Stimulated activated CD8-positive, alpha-beta memory T cell treated with anti-CD3 and anti-CD28 coated beads, Interleukin-12 subunit alpha, Interleukin-12 subunit beta, amount 100 ng/mL, for 4 hours (primary cell): ENCODE data around the gene EFNB2.

ENCODE experiments used
- DNase-seq: peaks from one replicate; pipeline ENCODE4 v3.0.0-alpha.2; 2020; ENCODE audit warnings: low read depth

Gene EFNB2

DNA sequence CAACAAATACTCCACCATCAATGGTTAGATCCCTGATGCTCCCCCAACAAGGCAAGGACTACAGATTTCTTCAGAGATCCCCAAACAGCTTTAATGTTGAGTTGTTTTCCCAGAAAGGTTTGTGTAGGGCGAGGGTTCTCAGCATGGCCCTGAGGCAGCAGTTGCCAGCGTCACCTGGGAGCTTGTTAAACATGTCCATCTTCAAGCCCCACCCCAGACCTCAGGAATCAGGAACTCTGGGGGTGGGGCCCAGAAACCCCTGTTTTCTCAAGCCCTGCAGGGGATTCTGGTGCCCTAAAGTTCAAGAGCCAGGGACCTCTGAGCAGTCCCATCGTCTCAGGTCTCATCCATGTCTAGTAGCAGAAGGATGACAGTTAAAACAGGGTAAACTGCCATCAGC, 9.6 kb downstream of the EFNB2 start:
- DNase-seq = no peak

DNA sequence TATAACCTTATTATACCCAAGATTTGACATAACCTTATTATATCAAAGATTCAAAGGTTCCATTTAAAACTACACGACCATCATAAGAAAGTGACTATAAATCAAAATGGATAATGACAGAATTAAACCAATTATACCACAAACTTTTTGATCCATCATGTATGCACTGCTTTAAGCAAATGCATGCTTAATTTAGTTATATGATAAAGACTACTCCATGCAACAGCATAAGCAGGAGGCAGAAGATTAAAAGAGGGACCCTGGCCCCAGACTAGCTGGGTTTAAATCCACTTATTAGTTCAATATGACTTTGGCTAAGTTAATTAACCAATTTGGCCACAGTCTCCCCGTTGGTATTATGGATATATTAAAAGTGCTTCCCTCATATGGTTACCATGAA, 11.4 kb downstream of the EFNB2 start:
- no peak for DNase-seq

DNA sequence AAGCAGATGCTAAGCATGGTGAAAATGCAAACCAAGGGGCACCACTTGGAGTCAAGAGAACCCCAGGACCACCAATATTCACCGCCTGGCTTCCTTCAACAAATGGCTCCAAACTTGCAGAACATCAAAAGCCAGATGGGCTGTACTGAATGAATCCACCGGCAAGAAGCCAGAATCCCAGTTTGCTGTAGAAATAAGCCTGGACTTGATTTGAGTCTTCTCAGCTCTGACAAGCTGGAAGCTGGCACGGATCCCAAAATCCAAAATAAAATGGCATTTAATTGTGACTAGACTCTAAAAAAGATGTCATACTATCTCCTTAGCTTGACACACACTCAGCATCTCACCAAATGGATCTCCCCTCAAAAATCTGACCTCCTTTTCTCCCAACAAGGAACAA, 11.9 kb downstream of the EFNB2 start:
- no peak for DNase-seq

DNA sequence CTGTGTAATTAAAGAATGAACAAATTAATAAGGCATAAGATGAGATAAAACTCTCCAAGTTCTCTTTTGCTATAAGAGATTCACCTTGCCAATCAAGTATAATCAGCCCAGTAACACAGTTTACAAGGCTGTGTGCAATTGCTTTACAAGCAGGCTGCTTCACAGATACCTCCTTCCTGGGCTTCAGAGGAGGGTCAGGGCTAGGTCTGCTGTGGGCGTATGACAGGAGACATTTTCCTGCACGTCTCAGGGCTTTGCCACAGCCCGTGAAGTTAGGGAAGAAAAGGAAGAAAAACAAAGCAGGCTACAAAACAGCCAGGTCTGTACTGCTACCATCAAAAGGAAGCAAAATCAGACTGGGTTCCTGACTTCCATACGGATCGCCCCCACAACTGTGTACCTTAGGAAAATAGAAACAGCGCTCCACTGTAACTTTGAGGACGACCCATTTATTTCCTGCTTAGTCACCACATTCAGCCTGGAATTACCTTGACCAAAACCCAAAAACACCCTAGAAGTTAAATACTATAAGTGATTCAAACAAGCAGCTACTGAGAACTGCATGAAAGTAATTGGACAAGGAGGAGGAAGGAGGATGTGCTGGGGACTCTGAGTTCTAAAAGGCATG, 12.4 kb downstream of the EFNB2 start:
- no peak for DNase-seq

DNA sequence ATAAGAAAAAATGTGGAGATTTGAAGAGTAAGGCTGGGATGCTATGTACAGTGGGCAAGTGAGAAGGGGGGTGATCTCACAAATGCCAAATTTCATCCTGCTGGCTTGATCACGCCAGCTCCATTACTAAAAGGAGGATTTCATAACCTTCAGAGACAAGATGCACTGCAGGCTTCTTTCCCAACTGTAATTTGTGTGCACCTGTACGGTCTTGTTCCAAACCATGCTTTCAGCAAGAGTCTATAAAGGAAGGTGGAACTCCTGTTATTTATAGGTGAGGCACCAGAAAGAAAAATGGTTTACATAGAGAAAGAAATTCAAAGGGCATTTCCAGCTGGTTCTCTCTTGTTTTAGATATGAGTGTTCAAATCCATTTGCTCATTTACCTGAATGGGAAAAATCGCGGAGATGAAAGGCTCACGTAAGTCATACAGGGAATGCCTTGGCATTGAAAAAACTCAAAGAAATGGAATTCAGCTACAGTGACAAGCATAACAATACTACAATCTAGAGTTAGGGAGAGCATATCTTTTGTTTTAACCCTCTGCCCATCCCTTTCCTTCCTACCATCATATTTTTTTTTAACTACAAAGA, 13.3 kb downstream of the EFNB2 start:
- no peak for DNase-seq

DNA sequence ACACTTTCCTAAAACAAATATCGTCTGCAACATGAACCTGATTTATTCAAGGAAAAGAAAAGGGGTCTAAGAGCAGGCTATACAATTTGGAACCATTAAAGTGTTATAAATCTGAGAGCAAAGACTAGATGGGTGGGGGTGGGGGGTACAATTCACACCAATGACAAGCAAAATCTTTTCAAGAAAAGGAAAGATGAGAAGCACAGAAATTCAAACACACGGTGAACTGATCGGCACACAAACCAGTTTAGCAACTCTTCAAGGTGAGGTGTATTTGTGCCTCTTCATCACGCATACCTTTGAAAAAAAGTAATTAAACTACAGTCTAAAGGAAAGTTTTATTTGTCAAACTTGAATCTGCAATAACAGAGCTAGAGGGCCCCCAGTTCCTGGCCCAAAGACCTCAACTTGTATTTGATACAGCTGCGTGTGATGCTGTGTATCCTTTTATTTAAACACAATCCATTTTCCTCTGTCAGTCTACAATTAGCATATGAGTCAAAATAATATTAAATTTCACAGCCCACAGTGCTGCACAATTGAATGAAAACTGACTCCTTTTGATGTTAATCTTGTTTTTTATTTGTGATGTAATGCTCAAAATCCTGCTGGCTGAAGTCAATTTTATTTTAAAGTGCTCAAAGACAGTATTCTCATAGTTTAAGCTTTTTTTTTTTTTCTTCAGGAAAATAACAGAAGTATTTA, 14.2 kb downstream of the EFNB2 start:
- no peak for DNase-seq

DNA sequence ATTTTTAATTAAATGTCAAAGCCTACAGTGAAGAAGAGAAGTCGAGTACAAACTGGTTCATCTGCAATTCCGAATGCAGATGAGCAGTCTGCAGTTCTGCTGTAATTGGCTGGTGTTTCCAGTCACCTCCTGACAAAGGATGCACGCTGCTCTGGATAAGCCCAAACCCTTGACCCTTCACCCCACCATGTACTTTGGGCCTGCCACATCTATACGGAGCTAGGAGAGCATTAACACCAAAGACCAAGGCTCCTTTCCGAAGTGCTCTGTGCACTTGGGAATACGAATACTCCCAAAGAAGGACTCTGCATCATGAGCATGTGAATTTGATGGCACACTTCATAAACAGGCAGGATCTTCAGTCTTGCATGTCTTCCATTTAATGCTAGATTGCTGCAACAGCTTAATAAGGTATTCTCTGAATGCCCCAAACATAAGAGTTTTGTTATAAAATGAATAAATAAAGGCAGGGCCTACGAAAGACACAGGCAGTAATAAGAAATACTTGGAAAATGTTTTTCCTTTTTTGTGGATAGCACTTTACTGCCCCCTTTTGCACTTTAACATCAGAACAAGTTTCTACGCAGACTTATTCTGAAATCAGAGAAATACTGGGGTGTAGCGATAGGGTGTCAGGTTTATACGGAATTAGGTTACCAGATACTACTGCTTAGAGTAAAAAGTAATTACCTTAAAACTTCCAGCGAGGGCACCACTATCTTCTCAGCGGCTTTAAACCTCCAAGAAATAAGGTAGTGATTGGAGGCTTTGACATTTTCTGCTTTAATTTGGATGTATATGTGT, 15.0 kb downstream of the EFNB2 start:
- no peak for DNase-seq

DNA sequence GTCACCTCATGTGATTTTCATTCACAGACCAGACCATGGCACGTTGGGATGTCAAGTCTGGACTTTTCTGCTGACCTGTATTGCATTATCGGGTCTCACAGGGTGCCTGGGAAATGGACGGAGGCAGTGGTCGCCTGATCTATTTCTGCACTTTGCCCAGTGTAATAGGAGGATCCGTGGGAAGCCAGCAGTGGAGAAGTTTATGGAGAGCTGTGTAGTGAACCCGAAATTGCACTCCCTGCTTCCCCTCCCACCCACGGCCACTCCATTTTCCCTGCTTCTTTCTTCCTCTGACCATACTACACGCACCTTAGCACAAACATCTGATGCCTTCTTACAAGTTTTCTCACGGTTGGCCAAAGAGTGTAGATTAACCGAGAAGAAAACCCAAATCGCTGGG, 16.9 kb downstream of the EFNB2 start:
- DNase-seq = no peak

DNA sequence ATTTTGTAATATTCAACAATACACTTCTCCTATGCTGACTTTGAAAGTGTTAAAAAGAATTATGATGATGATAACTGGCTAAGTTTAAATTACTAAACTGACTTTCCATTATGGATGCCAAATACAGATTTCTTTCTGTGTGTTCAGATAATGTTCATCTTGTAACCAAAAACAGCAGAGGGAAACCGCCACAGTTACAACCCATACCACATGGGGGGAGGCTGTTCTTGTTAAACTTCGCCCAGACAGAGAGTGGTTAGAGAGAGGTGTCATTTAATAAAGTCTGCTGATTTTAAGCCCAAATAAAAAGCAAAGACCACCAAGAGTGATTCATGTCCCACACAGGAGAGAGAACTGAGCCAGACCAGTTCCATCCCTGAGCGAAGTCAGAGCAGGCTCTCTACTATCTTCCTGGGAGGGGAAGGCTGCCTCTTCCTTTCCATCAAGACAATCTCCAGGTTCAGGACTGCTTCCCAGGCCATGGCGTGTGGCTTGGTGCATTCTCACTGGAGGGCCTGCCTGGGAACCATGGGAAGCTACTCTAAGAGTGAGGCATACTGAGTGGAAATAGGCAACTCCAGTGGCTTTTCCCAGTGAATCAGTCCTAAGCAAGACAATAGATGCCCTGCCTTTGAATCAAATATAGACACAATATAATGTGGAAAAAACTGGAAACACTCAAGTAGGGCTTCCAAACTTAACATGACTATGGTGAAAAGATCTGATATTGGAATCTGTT, 18.2 kb downstream of the EFNB2 start:
- DNase-seq = no peak

DNA sequence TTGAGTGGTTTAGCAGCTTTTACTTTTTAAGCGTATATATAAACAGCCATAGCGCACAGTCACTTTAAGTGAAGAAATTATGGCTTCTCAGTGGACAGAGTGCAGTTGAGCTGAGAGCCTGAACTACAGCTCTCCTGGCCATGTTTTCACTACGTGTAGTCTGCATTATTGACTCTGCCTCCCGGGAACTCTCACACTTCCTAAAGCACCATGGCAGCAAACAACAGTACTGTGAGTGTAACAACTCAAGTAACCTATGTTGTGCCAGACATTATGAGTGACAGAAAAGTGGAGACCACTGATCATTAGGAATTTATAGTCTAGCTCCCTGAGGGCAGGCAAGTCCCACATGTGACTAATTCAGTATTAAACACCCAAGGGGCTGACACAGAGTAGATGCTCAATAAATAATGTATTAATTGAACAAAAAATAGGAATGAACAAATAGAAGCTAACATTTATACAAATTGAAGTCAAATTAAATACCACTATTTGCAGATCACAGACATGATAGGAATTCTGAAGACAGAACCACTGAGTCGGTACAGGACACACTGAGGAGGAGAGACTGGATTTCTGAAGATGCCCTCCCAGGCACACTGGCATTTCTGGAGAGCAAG, 19.7 kb downstream of the EFNB2 start:
- no peak for DNase-seq

DNA sequence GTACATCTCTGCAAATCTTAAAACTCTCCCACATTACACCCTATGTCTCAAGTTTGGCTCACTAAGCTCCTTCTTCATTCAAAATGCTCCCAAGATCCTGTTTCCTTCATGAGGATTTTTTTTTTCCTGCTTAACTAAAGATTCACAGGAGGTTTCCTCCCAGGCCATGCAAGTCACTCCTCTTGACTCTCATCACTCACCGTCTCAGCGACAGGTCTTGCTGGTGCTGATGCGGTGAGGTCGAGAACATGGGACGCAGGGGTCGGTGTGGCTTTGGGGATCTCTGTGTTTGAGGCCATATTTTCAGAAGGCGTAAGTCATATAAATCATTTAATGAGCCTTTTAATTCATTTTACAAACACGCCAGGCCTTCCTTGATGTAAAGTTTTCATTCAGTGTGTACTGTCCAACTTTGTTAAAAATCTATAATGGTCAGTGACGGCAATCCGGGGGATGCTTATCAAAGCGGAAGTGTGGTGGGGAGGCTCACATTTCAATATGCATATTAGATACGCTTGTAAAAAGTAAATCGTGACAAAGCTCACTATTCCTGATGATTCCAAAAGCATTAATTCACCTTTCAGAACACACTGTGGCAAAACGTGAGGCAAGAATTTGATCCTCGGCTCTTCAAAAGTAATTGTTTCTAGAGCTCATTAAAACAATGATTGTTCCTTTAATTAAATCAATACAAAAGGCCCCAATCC, 20.4 kb downstream of the EFNB2 start:
- DNase-seq = no peak

DNA sequence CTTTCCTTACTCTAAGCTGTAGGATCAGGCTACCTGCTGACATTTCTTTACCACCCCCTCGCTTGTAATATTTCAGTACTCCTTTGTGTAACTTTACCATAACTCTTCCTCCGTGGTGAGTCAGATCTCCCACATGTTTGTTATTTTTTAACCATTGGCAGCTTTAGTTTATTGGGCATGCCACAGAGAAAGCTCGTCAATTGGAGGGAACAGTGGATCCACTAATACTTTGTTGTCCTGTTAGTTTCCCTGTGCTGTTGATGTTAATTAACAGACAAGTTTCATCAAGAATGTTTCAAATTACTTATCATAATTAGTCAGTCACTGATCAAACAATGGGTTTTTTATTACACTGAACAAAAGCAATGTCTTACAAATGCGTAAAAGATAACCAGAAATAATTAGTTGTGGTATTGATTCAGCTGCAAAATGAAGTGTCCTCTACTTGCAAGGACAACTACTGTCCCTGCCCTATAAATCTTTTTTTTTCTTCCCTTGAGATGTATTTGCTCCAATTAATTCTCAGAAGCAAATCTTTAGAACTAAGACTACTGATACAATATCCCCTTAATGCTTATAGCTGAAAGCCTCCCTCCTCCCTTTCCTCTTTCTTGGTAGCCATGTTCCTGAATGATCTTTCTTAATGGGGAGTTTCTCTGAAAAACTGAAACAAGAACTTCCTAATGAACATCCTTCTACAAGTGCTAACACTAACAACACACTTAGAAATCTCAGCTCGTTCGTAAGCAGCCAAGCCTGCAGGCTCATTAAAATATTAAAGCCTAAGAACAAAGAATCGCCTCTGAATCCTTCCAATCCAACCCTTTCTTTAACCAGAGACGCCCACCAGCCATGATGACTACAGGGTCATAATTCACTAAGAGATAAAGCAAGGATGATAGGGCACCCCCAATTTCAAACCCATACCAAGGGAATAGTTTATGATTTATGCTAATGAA, 22.2 kb downstream of the EFNB2 start:
- DNase-seq = no peak

DNA sequence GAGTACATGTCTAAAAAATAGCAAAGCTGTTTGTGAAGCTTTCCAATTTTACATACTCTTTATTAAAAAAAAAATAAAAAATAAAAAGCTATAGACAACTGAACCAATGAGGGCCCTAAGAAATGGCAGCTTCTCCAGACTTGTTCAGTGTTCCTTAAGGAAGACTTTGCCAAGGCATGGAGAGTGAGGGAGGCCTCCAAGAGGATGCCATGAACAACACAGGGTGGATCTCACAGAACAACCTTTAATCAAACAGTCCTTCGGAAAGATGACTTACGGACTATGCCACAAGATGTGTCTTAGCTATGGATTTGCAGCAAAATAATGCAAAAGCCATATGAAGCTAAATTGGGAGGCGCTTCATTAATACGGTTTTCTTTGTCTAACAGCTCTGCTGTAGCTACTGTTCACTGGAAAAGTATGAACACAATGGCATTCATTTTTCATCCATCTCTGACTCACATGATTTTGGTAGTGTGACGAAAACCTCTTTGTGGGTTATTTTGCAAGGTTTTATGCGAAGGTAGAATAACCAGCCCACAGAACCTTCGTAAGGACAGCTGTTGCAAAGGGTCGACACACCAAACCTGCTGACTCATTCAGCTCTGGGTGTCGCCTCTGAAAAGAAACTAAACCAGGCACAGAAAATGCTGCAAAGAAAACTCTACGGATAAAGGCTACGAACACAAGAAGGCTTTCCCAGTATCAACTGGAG, 27.7 kb downstream of the EFNB2 start:
- no peak for DNase-seq

DNA sequence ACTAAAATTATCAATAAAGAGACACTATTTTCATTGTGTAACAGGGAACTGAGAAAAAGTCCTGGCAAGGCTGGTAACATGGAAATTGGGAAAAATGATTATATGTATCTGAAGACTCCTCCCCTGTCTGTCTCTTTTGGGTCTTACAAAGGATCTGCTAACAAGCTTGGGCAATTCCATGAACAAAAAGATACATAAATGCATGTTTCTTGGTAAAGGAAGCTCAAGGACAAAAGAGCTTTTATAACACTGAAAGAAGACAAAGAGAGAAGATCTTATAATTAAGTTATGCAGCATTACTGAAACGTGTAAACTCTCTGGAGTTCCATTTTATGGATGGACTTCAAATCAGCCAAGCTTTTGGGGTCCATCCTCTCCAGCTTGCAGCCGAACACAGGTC, 29.2 kb downstream of the EFNB2 start:
- no peak for DNase-seq

DNA sequence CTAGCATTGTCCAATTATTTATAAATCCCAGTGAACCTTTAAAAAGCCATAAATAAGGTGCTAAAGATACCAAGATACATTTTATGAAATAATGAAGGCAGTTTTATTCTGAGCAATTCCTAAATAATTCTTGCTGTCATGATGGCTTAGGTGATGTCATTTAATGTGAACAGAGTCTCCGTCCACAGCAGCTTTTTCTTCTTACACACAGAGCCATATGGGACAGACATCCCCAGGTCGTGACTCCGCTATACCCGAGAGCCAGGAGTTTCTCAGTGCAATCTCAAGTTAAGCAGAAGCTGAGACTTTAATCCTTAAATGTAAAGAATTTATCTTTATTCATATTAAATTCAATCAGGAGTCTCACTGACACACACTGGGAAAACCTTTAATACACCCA, 29.7 kb downstream of the EFNB2 start:
- no peak for DNase-seq

DNA sequence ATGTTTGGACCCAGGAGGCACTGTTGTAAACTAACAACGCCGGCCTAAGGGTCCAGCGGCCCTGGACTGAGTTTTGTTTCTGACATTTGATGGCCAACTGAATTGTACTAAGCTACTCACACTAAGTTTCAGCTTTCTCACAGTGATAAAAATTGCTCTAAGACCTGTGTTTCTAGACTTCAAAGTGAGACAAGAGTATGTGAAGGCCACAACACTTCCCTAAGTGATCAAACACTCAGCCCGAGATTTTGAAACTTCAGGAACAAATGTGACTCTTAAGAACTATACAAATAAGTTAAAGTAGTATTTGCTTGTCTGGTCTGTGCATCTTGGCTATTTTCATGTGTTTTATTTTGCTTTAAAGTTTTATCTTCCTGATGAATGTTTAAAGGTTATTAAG, 30.2 kb downstream of the EFNB2 start:
- DNase-seq = no peak

DNA sequence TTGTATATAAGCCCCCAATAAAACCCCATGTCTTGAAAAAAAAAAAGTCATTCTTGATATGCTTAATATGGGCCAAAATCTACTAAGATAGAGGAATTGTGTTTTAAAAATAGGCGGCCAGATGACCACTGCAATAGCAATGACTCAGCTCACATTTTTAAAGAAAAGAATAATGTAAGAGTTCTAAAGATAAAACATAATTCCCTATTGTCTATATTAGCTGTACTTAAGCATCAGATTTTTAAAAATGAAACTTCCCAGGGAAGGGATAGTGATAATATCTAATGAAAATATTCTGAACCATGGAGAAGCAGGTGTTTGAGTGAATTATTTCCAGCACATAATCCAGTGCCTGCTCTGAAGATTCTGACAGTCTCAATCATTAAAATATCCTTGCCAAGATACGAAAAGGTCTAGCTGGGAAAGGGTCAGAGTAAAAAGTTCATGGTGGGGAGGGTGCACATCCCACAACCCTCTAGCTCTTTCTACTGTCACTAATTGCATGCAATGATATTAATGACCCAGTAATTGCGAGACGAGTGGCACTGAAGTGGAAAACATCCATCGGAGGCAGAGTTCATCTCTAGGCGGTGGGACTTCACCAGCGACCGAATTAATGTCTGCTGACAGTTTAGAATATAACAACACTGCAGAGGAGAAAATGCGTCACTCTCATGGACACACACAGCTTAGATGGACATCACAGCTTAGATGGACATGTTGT, 31.6 kb downstream of the EFNB2 start:
- no peak for DNase-seq

DNA sequence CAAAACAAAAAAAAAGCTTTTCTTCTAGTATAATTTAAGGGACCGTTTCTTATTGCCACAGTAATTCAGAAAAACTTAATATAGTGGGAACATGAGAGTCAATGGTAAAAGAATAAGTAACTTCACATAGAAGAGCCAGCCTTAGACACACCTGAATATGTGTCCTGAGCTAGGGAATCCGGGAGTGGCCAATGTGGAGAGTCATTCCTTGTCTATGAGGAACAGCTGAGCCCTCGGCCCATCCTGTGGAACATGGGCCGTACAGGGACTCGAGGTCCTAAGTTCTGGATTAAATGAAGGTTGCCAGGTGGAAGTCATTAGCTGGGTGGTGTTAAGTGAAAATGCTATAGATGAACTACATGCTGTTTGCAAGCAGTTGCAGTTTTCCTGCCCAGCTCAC, 32.2 kb downstream of the EFNB2 start:
- no peak for DNase-seq

DNA sequence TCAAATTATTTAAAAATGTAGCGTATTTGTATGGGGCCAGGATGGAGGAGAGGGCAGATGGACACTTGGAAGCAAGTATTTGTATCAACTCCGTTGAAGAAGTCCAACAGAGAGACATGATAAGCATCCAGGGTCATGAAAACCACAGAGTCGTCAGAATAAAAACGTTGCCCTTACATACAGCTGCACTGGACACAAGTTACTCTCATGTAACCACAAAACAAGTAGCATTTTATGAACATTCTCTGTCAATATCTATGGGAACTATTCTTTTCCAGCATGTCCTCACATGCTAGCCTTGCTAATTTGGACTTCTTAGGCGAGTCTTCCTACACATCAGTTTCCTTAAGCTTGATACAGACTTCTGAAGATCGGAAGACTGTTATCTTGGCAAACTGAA, 35.0 kb downstream of the EFNB2 start:
- DNase-seq = no peak
